Ovary (tissue), 3 donors: Measurements from ENCODE around the gene TMED1.

Experiments used
- POLR2A ChIP-seq: fragments of 450-650 bp; IDR thresholded peaks from one replicate; pipeline ENCODE4 v1.6.1; 2017; ENCODE audit warnings: antibody characterized with exemption, mild to moderate bottlenecking, moderate library complexity
- TF ChIP-seq, protein P1 (sequence below), 3 donors: fragments of 450-650 bp in 2 of 3; fragments of 200-600 bp in 1 of 3; IDR thresholded peaks; one replicate each; pipeline versions ENCODE4 v1.5.1 to v1.8.0; 2016 to 2022; ENCODE audit warnings: antibody characterized with exemption in 3 of 3, mild to moderate bottlenecking in 1 of 3
- donor health status: DM: no; HTN: no; CAD: no.

DNA sequence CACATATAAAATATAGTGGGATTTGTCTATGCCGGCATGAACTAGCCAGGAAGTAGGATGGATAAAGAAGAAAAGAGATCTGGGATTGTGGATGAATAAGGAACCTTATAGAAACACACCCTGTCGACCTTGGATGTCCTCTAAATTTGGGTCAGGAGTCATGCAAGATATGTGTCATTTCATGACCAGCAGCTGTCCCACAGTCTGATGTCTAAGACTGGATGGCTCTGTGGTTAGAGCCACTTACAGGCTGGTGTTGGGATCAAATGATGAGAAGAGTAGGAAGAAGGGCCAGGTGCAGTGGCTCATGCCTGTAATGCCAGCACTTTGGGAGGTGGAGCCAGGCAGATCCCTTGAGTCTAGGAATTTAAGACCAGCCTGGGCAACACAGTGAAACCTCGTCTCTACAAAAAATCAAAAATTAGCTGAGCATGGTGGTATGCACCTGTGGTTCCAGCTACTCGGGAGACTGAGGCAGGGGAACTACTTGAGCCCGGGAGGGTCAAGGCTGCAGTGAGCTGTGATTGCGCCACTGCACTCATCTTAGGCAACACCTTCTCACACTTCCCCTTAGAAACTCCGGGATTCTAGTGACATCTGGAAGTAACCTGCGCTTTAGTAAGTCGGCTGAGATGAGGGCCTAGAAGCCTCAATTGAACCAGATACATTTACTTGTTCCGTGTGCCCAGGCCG is 30.8 kb downstream of the TMED1 start:
- TF ChIP-seq, protein P1, sequence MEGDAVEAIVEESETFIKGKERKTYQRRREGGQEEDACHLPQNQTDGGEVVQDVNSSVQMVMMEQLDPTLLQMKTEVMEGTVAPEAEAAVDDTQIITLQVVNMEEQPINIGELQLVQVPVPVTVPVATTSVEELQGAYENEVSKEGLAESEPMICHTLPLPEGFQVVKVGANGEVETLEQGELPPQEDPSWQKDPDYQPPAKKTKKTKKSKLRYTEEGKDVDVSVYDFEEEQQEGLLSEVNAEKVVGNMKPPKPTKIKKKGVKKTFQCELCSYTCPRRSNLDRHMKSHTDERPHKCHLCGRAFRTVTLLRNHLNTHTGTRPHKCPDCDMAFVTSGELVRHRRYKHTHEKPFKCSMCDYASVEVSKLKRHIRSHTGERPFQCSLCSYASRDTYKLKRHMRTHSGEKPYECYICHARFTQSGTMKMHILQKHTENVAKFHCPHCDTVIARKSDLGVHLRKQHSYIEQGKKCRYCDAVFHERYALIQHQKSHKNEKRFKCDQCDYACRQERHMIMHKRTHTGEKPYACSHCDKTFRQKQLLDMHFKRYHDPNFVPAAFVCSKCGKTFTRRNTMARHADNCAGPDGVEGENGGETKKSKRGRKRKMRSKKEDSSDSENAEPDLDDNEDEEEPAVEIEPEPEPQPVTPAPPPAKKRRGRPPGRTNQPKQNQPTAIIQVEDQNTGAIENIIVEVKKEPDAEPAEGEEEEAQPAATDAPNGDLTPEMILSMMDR (IDR thresholded peaks at IDR 0.05): no peak
- no peak for TF ChIP-seq POLR2A
